RKO (cell line): ENCODE data around the gene DHH.
A peak's percentile ranks its signal among the peaks of the same experiment; 100 is the strongest.
"Not testable (repeated sequence)": the region's sequence is repeated elsewhere in the genome, so short reads cannot be mapped to it uniquely, and the experiment has no call there.

Source experiments
- DNase-seq: peaks from one replicate; pipeline ENCODE4 v3.0.0-alpha.2; 2016; ENCODE audit warnings: low spot score

Gene DHH

GRCh38 chr12:49094160-49094974 lies at the start of gene DHH:
Gene DHH, minus strand, starts transcription at chr12:49094801. Its CDS starts 289 bp downstream, at chr12:49094512.
- no peak for DNase-seq

DNA sequence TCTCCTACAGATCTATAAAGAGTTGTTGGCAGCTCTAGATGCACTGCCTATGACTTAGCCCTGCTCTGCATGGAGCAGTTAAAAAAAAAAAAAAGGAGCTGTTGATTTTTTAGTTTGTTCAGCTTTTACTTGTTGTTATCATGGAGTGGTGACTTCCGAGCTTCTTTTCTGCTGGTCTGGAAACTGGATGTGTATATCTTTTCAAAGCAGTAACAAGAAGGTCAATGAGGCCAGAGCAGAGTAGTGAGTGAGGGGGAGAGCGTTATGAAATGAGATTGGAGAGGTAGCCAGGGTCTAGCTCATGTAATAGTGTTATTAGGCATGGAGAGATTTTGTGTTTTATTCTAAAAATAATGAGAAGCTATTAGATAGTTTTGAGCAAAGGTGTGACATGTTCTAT lies 49.8 kb upstream of the DHH start:
- no peak for DNase-seq

- no peak for DNase-seq
Measured at GRCh38 chr12:49138999-49139398, 44.4 kb upstream of the DHH start.

- no peak for DNase-seq
Measured at GRCh38 chr12:49138587-49138986, 44.0 kb upstream of the DHH start.

GRCh38 chr12:49137476-49137875 lies 42.9 kb upstream of the DHH start:
- DNase-seq, result no peak

GRCh38 chr12:49136997-49137396 lies 42.4 kb upstream of the DHH start:
- DNase-seq, result not testable (repeated sequence)

GRCh38 chr12:49133590-49133989 lies 39.0 kb upstream of the DHH start:
- no peak for DNase-seq

- peak; percentile 42 for DNase-seq
Measured at GRCh38 chr12:49133014-49133413, 38.4 kb upstream of the DHH start.

GRCh38 chr12:49131894-49132461 lies 37.4 kb upstream of the DHH start:
- DNase-seq, result peak; percentile 83

DNA sequence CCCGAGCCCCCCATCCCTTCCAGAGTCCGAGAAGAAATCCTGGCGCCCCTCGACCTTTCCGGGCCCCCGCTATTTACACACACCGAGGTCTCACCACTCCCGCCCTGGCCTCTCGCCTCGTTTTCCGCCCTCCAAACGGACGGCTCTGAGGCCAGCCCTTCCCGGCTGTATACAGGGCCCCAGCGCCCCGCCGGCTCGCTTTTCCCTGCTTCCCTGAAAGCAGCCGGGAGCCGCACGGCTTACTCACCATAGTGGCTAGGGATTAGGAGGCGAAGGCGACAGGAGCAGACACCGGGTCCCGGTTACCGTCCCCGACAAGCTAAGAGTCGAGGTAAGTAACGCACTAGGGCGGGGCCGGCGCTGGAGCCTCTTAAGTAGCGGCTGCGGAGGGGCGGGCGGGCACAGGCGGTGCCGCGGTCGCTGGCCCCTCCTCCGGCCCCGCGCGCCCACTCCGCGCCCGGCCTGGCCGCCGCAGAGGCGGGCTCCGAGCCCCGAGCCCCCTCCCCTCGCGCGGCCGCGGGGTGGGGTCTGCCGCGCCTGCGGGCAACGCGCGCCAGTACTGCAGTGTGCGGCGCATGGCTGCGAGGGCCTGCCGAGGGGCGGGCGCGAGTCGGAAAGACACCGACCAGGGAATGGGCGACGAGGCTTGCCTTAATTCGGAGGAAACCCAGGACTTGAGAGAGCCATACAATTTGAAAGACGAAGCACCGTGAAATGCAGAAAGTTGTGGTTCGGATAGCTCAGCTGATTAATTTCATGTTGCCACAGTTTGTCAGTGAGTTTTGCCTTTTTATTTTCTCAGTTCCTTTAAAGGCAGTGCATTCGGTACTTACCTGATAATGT lies 36.7 kb upstream of the DHH start, which contains the start of gene TUBA1B:
Gene TUBA1B, minus strand, starts transcription at position 345 of the 843 bp plus-strand sequence. Its CDS starts 95 bp downstream, at position 250.
- DNase-seq, result peak; percentile 89

GRCh38 chr12:49130151-49131050 lies 35.8 kb upstream of the DHH start:
- DNase-seq, result peak; percentile 97

GRCh38 chr12:49129332-49130150 lies 34.9 kb upstream of the DHH start:
- no peak for DNase-seq

DNA sequence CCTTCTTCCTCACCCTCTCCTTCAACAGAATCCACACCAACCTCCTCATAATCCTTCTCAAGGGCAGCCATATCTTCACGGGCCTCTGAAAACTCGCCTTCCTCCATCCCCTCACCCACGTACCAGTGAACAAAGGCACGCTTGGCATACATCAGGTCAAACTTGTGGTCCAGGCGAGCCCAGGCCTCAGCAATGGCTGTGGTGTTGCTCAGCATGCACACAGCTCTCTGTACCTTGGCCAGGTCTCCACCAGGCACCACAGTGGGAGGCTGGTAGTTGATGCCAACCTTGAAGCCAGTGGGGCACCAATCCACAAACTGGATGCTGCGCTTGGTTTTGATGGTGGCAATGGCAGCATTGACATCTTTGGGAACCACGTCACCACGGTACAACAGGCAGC lies 33.4 kb upstream of the DHH start:
- DNase-seq, result not testable (repeated sequence)

GRCh38 chr12:49126852-49127763 lies 32.5 kb upstream of the DHH start:
- DNase-seq, result peak; percentile 59

- DNase-seq, result peak; percentile 93
Measured at GRCh38 chr12:49121047-49121696, 26.6 kb upstream of the DHH start.

- peak; percentile 42 for DNase-seq
Measured at GRCh38 chr12:49111206-49111605, 16.6 kb upstream of the DHH start.

DNA sequence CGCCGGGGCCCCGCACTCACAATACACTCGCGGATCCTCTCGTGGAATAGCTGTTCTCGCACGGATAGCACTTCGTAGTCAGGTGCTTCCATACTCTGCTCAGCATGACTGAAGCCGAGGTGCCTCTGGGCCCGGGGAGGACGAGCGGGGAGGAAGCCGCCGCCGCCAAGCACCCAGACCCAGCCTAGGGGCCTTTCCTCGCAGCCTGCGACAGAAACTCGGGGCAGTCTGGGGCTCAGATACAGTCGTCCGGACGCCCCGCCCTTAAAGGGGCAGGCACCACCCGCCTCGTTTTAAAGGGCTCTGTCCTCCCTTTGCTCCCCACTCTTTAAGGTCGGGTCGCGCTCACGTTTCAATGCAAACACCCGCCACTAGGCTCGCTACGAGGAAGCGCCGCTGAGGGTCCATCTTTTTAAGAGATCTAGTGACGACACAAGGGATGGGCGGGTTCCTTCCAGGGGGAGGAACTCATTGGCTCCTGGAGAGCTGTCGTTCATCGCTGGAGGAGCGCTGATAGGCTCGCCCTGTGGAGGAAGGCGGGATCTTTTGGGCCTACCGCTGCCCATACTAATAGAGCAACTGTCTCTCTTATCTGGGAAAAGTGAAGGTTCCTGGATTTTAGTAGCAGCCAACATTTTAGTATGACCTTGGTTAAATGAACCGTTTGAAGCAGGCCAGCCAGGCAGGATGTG lies 16.0 kb upstream of the DHH start, which contains the start of gene LMBR1L:
Gene LMBR1L, minus strand, starts transcription at position 384 of the 692 bp plus-strand sequence. Its CDS starts 292 bp downstream, at position 92.
- peak; percentile 98 for DNase-seq
